Endometrium (tissue), 2 donors: ENCODE data around the gene CHIT1.
"Not testable (repeated sequence)": the region's sequence is repeated elsewhere in the genome, so short reads cannot be mapped to it uniquely, and the experiment has no call there.

Experiments
- FAIRE-seq: peaks from 2 replicates; lab custom pipeline; 2012; peaks lifted over from hg19 to GRCh38; lab: Jason Lieb, UNC
- donor health status: control.
- donor health status: control.

CHIT1 gene

DNA sequence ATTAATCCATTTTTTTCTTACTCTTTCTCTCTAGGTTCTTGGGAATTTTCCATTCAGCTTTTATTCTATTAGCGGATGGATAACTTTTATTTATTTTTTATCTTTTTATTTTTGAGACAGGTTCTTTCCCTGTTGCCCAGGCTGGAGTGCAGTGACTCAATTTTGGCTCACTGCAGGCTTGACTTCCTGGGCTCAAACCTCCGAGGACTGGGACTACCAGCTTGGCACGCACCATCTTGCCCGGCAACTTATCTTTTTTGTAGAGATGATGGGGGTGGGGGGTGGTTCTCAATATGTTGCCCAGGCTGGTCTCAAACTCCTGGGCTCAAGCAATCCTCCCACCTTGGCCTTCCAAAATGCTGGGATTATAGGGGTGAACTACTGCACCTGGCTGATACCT is 36.1 kb upstream of the CHIT1 start:
- no peak for FAIRE-seq

DNA sequence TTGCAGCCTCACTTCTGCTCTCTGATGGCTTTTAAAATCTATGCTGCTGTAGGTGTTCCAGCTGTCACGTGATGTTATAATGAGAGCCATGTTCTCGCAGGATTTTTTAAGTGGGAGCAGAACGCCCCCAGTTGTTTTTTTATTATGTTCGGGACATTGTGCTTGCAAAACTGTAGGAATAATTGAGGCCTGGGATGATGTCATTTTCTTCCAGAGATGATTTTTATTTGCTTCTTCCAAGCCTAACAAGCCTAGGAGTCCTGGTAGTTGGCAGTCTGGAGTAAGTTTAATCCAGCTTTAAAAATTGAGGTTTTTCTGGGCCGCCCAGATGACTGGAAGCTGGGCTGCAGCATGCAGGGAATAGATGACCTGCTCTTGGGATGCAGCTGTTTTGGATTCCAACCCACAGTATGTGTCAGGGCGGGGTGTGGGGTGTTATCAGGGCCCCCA is 34.6 kb upstream of the CHIT1 start:
- FAIRE-seq = no peak

DNA sequence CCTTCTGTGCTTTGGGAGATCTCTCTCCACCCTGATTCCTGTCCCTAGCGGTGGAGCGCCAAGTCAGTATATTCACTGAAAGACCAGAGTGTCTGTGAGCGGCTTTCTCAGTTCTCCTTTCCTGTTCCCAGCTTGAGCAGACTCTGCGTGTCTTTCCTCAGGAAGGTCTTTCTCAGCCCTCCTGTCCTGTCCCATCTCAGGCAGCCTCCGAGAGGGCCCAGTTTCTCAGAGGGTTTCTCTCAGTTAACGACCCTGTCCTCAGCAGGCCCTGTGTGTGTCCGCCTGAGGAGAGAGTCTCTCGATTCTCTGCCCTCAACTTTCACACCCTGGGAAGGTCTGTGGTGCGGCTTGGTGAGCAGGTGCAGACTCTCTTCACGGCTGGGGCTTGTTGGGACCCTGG is 34.0 kb upstream of the CHIT1 start:
- no peak for FAIRE-seq

DNA sequence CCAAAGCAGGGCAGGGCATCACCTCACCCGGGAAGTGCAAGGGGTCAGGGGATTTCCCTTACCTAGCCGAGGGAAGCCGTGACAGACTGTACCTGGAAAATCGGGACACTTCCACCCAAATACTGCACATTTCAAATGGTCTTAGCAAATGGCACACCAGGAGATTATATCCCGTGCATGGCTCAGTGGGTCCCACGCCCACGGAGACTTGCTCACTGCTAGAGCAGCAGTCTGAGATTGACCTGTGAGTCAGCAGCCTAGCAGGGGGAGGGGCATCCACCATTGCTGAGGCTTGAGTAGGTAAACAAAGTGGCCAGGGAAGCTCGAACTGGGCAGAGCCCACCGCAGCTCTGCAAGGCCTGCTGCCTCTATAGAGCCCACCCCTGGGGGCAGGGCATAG is 27.2 kb upstream of the CHIT1 start:
- FAIRE-seq = not testable (repeated sequence)

DNA sequence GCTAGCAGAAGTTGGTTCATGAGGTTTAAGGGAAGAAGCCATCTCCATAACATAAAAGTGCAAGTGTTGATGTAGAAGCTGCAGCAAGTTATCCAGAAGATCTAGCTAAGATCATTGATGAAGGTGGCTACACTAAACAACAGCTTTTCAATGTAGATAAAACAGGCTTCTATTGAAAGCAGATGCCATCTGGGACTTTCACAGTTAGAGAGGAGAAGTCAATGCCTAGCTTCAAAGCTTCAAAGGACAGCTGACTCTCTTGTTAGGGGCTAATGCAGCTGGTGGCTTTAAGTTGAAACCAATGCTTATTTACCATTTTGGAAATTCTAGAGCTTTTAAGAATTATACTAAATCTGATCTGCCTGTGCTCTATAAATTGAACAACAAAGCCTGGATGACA is 25.3 kb upstream of the CHIT1 start:
- not testable (repeated sequence) for FAIRE-seq

DNA sequence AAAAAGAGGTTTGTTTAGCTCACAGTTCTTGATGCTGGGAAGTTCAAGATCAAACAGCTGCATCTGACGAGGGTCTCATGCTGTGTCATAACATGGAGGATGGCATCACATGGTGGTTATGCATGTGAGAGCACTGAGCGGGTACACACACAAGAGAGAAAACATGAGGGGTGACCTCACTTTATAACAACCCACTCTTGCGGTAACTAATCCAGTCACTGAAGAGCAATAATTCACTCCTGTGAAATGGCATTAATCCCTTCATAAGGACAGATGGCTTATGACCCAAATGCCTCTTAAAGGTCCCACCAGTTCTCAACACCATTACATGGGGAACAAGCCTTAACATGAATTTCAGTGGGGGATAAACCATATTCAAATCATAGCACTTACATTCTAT is 23.2 kb upstream of the CHIT1 start:
- no peak for FAIRE-seq

DNA sequence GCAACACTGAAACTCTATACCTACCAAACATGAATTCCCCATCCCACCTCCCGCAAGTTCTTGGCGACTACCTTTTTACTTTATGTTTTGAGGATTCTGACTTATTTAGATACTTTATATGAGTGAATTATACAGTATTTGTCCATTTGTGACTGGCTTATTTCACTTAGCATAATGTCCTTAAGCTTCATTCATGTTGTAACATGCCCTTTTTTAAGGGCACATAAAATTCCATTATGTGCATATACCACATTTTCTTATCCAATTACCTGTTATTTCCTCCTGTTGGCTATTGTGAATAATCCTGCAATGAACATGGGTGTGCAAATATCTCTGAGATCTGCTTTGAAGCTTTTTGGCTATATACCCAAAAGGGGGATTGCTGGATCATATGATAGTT is 22.0 kb upstream of the CHIT1 start:
- FAIRE-seq = no peak

DNA sequence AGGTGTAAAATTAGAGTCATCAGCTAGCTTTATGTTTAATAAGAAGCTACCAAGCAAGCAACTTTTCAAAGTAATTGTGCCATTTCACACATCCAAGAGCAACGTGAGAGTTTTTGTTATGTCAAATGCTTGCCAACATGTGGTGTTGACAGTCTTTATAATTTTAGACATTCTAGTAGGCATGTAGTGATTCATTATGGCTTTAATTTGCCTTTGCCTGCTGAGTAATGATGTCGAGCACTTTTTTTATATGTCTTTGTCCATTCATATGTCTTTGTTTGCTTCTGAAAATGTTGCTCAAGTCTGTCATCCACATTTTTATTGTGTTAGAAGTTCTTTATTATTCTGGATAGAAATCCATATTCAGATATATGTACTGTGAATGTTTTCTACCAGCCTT is 21.4 kb upstream of the CHIT1 start:
- no peak for FAIRE-seq

DNA sequence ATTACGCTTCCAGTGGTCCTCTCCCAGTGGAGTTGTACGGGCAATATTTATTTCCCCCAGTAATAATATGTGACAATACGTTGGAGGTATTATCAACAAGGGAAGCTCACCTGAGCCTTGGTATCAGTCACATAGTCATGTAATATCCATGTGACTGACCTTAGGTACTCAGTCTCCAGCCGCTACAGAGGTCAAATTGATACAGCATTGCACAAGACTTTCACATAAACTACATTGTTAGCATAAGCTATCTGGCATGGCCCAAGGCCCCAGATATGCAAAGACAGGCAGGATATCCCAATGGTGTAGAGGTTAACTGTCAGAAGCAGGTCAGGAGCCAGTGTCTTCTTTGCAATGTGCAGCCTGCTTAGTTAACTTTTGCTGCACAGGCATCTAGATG is 15.3 kb upstream of the CHIT1 start:
- FAIRE-seq = no peak

DNA sequence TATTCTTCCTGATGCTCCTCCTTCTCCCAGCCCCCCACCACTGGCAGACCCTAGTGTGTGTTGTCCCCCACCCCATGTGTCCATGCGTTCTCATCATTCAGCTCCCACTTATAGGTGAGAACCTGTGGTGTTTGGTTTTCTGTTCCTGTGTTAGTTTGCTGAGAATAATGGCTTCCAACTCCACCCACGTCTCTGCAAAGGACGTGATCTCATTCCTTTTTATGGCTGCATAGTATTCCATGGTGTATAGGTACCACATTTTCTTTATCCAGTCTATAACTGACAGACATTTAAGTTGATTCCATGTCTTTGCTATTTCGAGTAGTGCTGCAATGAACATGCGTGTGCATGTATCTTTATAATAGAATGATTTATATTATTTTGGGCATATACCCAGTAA is 12.2 kb upstream of the CHIT1 start:
- not testable (repeated sequence) for FAIRE-seq

DNA sequence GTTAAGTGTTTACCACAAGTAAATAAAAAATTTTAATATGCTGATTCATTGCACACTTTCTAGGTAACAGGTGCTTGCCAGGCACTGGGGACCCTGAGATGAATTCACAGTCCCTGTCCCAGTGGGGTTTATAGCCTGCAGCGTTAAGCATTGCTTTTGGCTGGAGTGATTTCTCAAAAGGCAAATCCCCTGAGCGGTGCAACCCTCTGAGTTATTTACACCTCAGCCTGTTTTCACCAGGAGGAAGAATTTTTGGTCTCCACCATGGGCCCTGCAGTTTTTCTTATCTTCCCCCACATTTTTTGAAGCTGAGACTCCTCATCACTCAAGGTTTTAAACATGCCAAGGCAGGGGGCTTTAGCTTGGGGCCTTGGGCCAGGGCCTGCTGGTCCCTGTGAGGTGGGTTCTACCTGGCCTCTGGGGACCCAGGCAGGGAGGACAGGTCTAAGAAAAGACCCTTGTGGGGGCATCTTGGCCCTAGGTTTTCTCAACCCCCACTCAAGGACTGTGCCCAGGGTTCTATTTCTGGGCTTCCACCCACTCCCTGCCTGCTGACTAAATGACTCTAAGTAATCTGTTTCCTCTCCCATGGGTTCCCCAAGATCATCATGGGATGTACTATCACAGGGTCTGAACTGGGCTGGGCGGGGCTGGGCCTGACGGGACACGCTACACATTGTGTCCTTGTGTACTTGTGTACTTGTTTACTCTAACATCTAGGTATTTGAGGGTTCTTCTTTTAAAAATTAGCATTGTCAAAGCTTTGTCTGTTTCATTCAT is 10.2 kb upstream of the CHIT1 start:
- FAIRE-seq = no peak

DNA sequence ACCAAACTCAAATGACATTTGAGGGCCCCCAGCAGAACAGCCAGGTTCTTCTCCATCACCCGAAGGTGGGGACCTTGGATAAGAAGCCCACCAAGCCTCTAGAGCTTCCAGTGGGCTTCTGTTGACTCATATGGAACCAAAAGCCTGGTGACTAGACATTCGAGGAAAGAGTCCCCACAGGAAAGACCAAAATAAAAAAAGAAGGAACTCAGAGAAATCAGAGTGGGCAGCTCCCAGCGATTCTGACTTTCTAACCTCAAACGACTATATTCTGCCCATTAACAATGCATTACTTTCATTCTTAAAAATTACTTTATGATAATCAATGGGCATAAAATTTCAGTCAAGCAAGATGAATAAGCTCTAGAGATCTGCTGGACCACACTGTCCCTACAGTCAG is 9.6 kb upstream of the CHIT1 start:
- FAIRE-seq = no peak

DNA sequence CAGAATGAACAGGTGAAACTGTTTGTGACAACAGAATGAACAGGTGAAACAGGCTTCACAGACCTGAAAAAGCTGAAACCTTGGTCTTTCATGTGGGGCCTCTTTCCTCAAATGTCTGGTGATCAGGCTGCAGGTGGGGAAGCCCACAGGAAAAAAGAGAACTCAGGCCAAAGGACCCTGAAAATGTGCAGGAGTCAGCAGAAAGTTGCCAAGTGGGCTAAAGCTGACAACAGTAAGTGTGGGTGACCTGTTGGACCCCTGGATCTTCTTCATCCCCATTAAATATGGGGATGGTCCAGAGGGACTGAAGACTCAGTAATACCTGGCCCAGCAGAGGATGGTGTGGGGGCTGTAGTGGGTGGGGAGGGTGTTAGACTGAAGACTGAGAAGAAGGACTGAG is 9.1 kb upstream of the CHIT1 start:
- no peak for FAIRE-seq

DNA sequence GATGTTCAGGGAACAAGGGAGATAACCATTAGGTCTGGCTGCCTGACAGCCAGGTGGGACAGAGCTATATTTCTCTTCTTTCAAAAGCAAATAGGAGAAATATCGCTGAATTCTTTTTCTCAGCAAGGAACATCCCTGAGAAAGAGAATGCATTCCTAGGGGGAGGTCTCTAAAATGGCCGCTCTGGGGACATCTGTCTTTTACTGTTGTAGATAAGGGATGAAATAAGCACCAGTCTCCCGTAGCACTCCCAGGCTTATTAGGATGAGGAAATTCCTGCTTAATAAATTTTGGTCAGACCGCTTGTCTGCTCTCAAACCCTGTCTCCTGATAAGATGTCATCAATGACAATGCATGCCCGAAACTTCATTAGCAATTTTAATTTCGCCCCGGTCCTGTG is 5.4 kb upstream of the CHIT1 start:
- not testable (repeated sequence) for FAIRE-seq

DNA sequence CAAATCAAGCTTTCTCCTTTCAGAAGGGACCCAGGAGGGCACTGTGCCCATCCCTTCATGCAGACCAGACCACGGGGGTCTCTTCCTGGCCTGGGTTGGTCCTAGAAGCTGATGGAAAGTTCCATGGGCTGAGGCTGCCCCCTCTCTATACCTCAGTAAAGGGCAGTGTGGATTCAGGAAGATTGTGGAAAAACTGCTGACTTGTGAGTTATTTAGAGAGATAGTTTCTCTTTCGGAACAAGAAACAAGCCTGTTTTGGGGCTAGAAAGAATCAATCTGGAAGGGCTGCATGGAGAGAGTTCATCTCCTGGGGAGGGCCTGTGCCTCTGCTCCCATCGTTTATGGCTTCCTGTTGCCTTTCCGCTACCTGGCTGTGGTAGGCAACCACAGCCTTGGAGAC is 803 bp downstream of the CHIT1 start:
- no peak for FAIRE-seq

DNA sequence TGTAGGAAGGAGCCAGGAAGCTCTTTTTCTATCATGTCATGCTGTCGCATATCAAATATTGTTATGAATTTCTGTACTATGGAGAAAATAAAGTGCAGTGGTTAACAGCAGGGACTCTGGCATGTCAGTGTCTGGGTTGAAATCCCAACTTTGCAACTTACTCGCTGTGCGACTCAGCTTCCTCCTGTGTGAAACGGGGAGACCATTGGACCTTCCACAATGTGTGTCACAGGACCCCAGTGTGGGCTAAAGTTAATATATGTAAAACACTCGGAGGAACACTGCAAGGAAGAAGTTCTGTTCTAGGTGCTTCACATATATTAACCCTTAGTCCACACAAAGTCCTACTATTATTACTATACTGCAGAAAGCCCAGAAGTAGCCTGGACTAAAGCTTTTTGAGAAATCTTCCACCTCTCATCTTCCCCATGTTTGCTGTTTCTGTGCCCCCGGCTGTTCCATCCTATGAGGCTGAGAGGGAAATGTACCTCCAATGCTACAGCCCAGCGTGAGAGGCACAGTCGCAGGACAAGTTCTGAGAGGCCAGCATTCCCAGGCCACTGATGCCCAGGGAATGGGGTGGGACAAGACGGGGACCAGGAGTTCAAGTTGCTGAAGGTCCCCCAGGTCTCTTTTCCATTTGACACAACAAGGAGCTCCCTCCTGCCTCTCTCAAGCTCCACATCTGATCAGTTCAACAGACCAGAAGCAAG is 1.9 kb downstream of the CHIT1 start:
- FAIRE-seq = no peak

DNA sequence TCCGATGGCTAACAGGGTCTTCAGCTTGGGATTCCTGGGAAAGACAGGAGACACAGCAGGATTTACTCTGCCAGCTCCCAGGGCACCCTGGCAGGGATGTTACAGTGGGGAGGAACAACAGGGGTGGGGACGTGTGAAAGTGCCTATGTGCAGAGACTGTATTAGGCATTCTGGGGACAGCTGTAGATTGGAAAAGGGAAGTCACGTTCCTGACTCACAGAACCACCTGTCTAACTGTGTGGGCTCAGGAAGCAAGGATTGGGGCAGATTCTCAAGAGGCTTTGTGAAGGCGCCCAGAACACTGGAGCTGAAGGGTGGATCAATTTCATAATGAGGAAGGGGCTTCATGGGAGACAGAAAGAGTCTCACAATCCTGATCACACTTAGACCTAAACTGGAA is 4.4 kb downstream of the CHIT1 start:
- FAIRE-seq = no peak

DNA sequence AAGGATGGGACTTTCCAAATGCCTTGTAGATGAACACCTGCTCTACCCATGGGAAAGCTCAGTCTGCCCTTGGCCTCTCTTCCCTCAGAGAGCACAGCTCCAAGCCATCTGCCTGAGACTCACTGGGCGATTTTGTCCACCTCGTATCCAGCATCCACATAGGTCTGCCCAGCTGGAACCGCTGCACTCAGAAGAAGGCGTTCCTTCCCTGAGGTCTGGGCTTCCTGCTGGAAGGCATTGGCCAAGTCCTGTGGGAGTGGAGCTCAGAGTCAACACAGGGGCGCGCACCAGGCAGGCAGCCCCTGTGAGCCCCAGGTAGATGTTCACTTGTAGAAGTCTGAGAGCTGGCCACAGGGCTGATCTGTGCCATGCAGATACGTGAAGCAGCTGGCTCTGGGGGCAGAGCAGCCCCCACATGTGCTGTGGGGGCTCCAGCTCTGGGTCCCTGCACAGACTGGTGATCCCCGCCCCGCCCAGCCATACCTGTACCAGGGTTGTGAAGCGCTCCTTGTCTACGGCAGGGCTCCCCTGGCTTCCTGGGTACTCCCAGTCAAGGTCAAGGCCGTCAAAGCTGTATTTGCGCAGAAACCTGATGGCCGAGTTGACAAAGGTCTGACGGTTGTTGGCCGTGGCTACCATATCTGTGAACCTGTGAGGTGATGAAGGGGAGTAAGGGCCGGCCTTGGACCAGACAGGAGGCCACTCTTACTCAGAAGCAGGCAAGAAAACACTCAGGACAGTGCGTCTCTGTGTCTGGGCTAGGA is 6.3 kb downstream of the CHIT1 start:
- FAIRE-seq = no peak

DNA sequence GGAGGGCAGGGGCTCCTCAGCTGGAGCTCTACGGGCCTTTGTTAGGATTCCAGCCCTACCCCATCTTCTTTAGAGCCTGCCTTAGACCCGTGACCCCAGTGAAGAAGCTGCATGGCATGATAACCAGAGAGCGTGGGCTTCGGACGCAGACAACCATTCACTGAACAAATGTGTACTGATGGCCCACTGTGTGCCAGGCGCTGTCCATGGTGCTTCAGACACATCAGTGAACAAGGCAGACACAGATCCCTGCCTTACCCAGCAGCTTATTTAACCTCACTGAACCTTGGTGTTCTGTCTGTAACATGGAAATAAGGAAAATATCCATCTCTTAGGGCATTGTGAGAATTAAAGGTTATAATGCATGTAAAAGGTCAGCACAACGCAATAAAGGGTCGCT is 9.5 kb downstream of the CHIT1 start:
- no peak for FAIRE-seq

DNA sequence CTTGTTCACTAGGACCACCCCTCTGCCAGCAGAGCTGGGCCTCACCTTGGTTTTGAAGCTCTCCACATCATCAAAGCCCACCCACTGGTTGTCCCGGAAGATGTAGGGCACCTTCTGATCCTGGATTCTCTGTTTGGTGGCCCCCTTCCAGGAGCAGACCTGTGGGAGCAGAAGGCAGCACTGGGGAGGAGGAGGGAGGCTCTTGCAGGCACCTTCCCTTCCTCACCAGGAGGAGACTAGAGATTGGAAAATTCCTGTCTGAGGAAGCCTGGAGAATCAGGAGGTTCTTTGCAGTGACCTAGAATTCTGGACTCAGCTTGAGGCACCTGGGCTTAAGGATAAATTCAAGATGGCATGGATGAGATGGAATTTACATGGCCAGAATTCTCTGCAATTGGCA is 10.3 kb downstream of the CHIT1 start:
- no peak for FAIRE-seq

DNA sequence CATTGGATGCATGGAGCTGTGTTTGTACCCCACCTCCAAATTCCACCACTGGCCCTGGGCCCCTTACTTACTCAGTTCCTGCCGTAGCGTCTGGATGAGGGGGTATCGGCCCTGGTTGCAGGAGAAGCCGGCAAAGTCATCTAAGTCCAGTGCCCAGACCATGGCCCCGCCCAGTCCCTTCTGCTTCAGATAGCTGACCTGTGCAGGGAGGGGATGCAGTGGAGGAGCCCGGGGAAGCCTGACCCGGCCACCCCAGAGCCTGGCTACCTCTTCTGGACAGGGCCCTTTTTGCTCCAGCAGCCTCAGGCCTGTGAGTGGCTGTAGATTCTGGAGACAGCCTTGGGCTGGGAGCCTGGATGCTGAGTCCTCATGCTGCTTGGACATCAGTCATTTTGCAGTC is 11.8 kb downstream of the CHIT1 start:
- FAIRE-seq = no peak

DNA sequence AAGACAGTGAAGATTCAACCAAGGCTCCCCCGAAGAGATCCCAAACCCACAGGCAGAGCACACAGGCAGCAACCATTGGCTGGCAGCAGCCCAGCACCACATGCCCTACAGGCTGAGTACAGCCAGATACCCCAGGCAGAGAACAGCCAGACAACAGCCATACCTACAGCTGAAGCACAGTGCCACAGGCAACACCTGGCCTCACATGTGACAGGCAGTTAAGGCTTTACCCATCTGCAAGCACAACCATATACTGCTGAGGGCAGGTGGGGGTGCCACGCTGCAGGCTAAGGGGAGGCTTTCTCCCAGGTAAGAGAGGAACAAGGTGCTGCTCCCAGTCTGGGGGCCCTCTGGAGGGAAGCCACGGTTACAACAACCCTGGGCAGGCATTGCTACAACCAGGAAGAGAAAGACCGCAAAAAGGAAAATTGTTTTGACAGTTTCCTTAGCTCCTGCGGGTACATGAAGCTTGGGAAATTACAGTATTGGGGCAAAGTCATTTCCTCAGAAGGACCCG is 12.3 kb downstream of the CHIT1 start:
- no peak for FAIRE-seq
